ENCODE results near the gene GPR37.

Gene GPR37

GRCh38 chr7:124751027-124751426 lies 14.6 kb downstream of the GPR37 start:
- Histone ChIP-seq H3K27me3 (replicated peaks; ENCODE audit: insufficient read depth, low read length) (no peaks in the 10 kb centered on the region), H3K79me2 (ENCODE audit: low read length) (no peaks in the 10 kb centered on the region), H3K4me1 (ENCODE audit: low read length) (no peaks in the 10 kb centered on the region), H2AFZ (ENCODE audit: low read length) (no peak overlapping the region), H3K27ac (ENCODE audit: low read length) (no peak overlapping the region), H3K9me3 (replicated peaks; ENCODE audit: insufficient read depth, low read length) (no peaks in the 10 kb centered on the region), H3F3A (ENCODE audit: insufficient read depth, low read length) (no peaks in the 10 kb centered on the region), H3K4me2 (ENCODE audit: low read depth, low read length) (no peak overlapping the region), H3K36me3 (replicated peaks; ENCODE audit: insufficient read depth, low read length) (no peaks in the 10 kb centered on the region), H4K20me1 (ENCODE audit: insufficient read depth, low read length) (no peaks in the 10 kb centered on the region), H3K9me2 (replicated peaks; ENCODE audit: insufficient read depth, low read length) (no peaks in the 10 kb centered on the region), H3K4me3 (ENCODE audit: low read length) (no peak overlapping the region), H3K9ac (ENCODE audit: low read length) (no peak overlapping the region)
- TF ChIP-seq EZH2 (optimal IDR thresholded peaks at IDR 0.05; ENCODE audit: low read depth, low read length): no peak
- DNase-seq: no peak

GRCh38 chr7:124747072-124747471 lies 18.5 kb downstream of the GPR37 start:
- Histone ChIP-seq H3K4me1 (ENCODE audit: low read length) (no peaks in the 10 kb centered on the region), H3K9me2 (replicated peaks; ENCODE audit: insufficient read depth, low read length) (no peaks in the 10 kb centered on the region), H4K20me1 (ENCODE audit: insufficient read depth, low read length) (no peaks in the 10 kb centered on the region), H3K27ac (ENCODE audit: low read length) (no peak overlapping the region), H3K4me2 (ENCODE audit: low read depth, low read length) (no peak overlapping the region), H3K4me3 (ENCODE audit: low read length) (no peak overlapping the region), H3K27me3 (replicated peaks; ENCODE audit: insufficient read depth, low read length) (no peaks in the 10 kb centered on the region), H2AFZ (ENCODE audit: low read length) (no peak overlapping the region), H3F3A (ENCODE audit: insufficient read depth, low read length) (no peaks in the 10 kb centered on the region), H3K9me3 (replicated peaks; ENCODE audit: insufficient read depth, low read length) (no peaks in the 10 kb centered on the region), H3K36me3 (replicated peaks; ENCODE audit: insufficient read depth, low read length) (no peaks in the 10 kb centered on the region), H3K79me2 (ENCODE audit: low read length) (no peaks in the 10 kb centered on the region), H3K9ac (ENCODE audit: low read length) (no peak overlapping the region)
- DNase-seq: no peak
- TF ChIP-seq, protein P1, sequence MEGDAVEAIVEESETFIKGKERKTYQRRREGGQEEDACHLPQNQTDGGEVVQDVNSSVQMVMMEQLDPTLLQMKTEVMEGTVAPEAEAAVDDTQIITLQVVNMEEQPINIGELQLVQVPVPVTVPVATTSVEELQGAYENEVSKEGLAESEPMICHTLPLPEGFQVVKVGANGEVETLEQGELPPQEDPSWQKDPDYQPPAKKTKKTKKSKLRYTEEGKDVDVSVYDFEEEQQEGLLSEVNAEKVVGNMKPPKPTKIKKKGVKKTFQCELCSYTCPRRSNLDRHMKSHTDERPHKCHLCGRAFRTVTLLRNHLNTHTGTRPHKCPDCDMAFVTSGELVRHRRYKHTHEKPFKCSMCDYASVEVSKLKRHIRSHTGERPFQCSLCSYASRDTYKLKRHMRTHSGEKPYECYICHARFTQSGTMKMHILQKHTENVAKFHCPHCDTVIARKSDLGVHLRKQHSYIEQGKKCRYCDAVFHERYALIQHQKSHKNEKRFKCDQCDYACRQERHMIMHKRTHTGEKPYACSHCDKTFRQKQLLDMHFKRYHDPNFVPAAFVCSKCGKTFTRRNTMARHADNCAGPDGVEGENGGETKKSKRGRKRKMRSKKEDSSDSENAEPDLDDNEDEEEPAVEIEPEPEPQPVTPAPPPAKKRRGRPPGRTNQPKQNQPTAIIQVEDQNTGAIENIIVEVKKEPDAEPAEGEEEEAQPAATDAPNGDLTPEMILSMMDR (IDR thresholded peaks at IDR 0.05; ENCODE audit: low read length): no peak
- TF ChIP-seq EZH2 (optimal IDR thresholded peaks at IDR 0.05; ENCODE audit: low read depth, low read length) (no peak), EZH2phosphoT487 (IDR thresholded peaks at IDR 0.05; ENCODE audit: low read length) (no peak)

DNA sequence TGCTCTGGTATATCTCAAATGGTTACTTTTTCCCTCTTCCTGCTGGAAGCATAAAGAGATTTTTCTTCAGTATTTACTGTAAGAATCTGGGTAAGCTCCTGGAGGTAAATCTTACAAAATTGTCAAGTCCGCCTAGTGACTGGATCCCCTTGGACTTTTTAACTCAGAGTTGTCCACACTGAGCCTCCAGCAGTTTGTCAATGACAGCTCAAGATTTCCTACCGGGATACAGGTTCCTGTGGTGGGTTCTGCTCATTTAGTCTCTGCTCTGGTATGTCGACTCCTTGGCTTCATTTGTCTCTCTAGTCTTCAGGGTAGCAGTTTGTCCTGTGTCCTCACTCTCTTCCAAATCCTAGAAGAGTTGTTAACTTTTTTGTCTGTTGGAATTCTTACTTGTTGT lies 27.0 kb downstream of the GPR37 start:
- Histone ChIP-seq H3K9me3 (replicated peaks; ENCODE audit: insufficient read depth, low read length) (no peaks in the 10 kb centered on the region), H2AFZ (ENCODE audit: low read length) (no peak overlapping the region)

GRCh38 chr7:124737760-124738300 lies 27.8 kb downstream of the GPR37 start:
- Histone ChIP-seq H3K36me3 (replicated peaks; ENCODE audit: insufficient read depth, low read length) (no peaks in the 10 kb centered on the region), H3F3A (ENCODE audit: insufficient read depth, low read length) (no peaks in the 10 kb centered on the region), H3K9ac (ENCODE audit: low read length) (no peak overlapping the region), H3K27ac (ENCODE audit: low read length) (no peak overlapping the region), H4K20me1 (ENCODE audit: insufficient read depth, low read length) (no peaks in the 10 kb centered on the region), H3K27me3 (replicated peaks; ENCODE audit: insufficient read depth, low read length) (no peaks in the 10 kb centered on the region), H3K9me3 (replicated peaks; ENCODE audit: insufficient read depth, low read length) (no peaks in the 10 kb centered on the region), H3K4me2 (ENCODE audit: low read depth, low read length) (no peak overlapping the region), H3K4me1 (ENCODE audit: low read length) (no peaks in the 10 kb centered on the region), H3K79me2 (ENCODE audit: low read length) (no peaks in the 10 kb centered on the region), H3K9me2 (replicated peaks; ENCODE audit: insufficient read depth, low read length) (no peaks in the 10 kb centered on the region), H3K4me3 (ENCODE audit: low read length) (no peak overlapping the region), H2AFZ (ENCODE audit: low read length) (no peak overlapping the region)
- DNase-seq: no peak
- TF ChIP-seq EZH2phosphoT487 (IDR thresholded peaks at IDR 0.05; ENCODE audit: low read length) (no peak), EZH2 (optimal IDR thresholded peaks at IDR 0.05; ENCODE audit: low read depth, low read length) (no peak)
- TF ChIP-seq, protein P1 (IDR thresholded peaks at IDR 0.05; ENCODE audit: low read length): no peak

More for the DNA sequence above, 27.0 kb downstream of the GPR37 start:
- Histone ChIP-seq H4K20me1 (ENCODE audit: insufficient read depth, low read length) (no peaks in the 10 kb centered on the region), H3F3A (ENCODE audit: insufficient read depth, low read length) (no peaks in the 10 kb centered on the region), H3K36me3 (replicated peaks; ENCODE audit: insufficient read depth, low read length) (no peaks in the 10 kb centered on the region), H3K9me2 (replicated peaks; ENCODE audit: insufficient read depth, low read length) (no peaks in the 10 kb centered on the region), H3K4me3 (ENCODE audit: low read length) (no peak overlapping the region), H3K4me1 (ENCODE audit: low read length) (no peaks in the 10 kb centered on the region), H3K27me3 (replicated peaks; ENCODE audit: insufficient read depth, low read length) (no peaks in the 10 kb centered on the region), H3K79me2 (ENCODE audit: low read length) (no peaks in the 10 kb centered on the region), H3K27ac (ENCODE audit: low read length) (no peak overlapping the region), H3K4me2 (ENCODE audit: low read depth, low read length) (no peak overlapping the region), H3K9ac (ENCODE audit: low read length) (no peak overlapping the region)
- DNase-seq: no peak
- no peak for TF ChIP-seq EZH2 (optimal IDR thresholded peaks at IDR 0.05; ENCODE audit: low read depth, low read length)
- TF ChIP-seq, protein P1 (IDR thresholded peaks at IDR 0.05; ENCODE audit: low read length): no peak
- no peak for TF ChIP-seq EZH2phosphoT487 (IDR thresholded peaks at IDR 0.05; ENCODE audit: low read length)
